Liver (tissue), 3 donors: ENCODE measurements around the gene DCTPP1.

Experiments
- CTCF ChIP-seq: fragments of 150-350 bp; IDR thresholded peaks from 2 replicates; pipeline ENCODE4 v1.5.1; 2017; ENCODE audit warnings: improper control_type of control experiment, low read depth, low read length; ENCODE audit not compliant: missing input control
- FOXA1 ChIP-seq: IDR thresholded peaks from 2 replicates; pipeline ENCODE4 v1.6.1; 2016; ENCODE audit warnings: antibody characterized with exemption
- FOXA2 ChIP-seq: IDR thresholded peaks from 2 replicates; pipeline ENCODE4 v1.6.1; 2016; ENCODE audit warnings: antibody characterized with exemption
- GABPA ChIP-seq, 2 donors: IDR thresholded peaks in 1 of 2; conservative IDR thresholded peaks in 1 of 2; 2 replicates each; pipeline ENCODE4 v1.6.1; 2016; ENCODE audit warnings: antibody characterized with exemption in 2 of 2, mild to moderate bottlenecking in 1 of 2, moderate library complexity in 1 of 2
- JUND ChIP-seq, 2 donors: IDR thresholded peaks; 2 replicates each; pipeline ENCODE4 v1.6.1; 2016; ENCODE audit warnings: antibody characterized with exemption in 2 of 2
- MAX ChIP-seq: IDR thresholded peaks from 2 replicates; pipeline ENCODE4 v1.6.1; 2016; ENCODE audit warnings: antibody characterized with exemption
- NR2F2 ChIP-seq: IDR thresholded peaks from 2 replicates; pipeline ENCODE4 v1.6.1; 2016; ENCODE audit warnings: antibody characterized with exemption
- RAD21 ChIP-seq, 2 donors: IDR thresholded peaks; 2 replicates each; pipeline ENCODE4 v1.6.1; 2016; ENCODE audit warnings: antibody characterized with exemption in 2 of 2, mild to moderate bottlenecking in 2 of 2
- SP1 ChIP-seq: IDR thresholded peaks from 2 replicates; pipeline ENCODE4 v1.6.1; 2018; ENCODE audit warnings: antibody characterized with exemption, mild to moderate bottlenecking
- TAF1 ChIP-seq: conservative IDR thresholded peaks from 2 replicates; pipeline ENCODE4 v1.6.1; 2016; ENCODE audit warnings: antibody characterized with exemption, mild to moderate bottlenecking
- ZBTB33 ChIP-seq: IDR thresholded peaks from 2 replicates; pipeline ENCODE4 v1.6.1; 2016; ENCODE audit warnings: antibody characterized with exemption
- TF ChIP-seq, protein P1 (sequence below): IDR thresholded peaks from 2 replicates; pipeline ENCODE4 v1.6.1; 2016; ENCODE audit warnings: antibody characterized with exemption, mild to moderate bottlenecking
- TF ChIP-seq, protein P2 (sequence below): IDR thresholded peaks from 2 replicates; pipeline ENCODE4 v1.6.1; 2016; ENCODE audit warnings: antibody characterized with exemption
- donor health status: healthy.
- donor health status: healthy.

GRCh38 chr16:30464078-30464477 is 34.2 kb upstream of the DCTPP1 start:
- TF ChIP-seq RAD21 (IDR thresholded peaks at IDR 0.05) = no peak
- no peak for TF ChIP-seq NR2F2
- TF ChIP-seq TAF1 = no peak
- no peak for TF ChIP-seq FOXA1
- no peak for TF ChIP-seq CTCF
- no peak for TF ChIP-seq SP1
- TF ChIP-seq, protein P1, sequence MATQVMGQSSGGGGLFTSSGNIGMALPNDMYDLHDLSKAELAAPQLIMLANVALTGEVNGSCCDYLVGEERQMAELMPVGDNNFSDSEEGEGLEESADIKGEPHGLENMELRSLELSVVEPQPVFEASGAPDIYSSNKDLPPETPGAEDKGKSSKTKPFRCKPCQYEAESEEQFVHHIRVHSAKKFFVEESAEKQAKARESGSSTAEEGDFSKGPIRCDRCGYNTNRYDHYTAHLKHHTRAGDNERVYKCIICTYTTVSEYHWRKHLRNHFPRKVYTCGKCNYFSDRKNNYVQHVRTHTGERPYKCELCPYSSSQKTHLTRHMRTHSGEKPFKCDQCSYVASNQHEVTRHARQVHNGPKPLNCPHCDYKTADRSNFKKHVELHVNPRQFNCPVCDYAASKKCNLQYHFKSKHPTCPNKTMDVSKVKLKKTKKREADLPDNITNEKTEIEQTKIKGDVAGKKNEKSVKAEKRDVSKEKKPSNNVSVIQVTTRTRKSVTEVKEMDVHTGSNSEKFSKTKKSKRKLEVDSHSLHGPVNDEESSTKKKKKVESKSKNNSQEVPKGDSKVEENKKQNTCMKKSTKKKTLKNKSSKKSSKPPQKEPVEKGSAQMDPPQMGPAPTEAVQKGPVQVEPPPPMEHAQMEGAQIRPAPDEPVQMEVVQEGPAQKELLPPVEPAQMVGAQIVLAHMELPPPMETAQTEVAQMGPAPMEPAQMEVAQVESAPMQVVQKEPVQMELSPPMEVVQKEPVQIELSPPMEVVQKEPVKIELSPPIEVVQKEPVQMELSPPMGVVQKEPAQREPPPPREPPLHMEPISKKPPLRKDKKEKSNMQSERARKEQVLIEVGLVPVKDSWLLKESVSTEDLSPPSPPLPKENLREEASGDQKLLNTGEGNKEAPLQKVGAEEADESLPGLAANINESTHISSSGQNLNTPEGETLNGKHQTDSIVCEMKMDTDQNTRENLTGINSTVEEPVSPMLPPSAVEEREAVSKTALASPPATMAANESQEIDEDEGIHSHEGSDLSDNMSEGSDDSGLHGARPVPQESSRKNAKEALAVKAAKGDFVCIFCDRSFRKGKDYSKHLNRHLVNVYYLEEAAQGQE = no peak
- no peak for TF ChIP-seq FOXA2
- no peak for TF ChIP-seq ZBTB33
- no peak for TF ChIP-seq GABPA (IDR thresholded peaks at IDR 0.05 in 1 of 2, conservative IDR thresholded peaks at IDR 0.05 in 1 of 2)
- TF ChIP-seq MAX = no peak
- TF ChIP-seq JUND (IDR thresholded peaks at IDR 0.05) = no peak
- TF ChIP-seq, protein P2, sequence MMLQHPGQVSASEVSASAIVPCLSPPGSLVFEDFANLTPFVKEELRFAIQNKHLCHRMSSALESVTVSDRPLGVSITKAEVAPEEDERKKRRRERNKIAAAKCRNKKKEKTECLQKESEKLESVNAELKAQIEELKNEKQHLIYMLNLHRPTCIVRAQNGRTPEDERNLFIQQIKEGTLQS = no peak
